PC-3 (cell line): ENCODE results near the gene PTGDS. TPM values are rescaled to one million over a fixed set of nuclear protein-coding genes. Genes with fewer than 3 reads are reported as not detected.

Source experiments
- ATAC-seq: fragments of 200-7000 bp; cut with Tn5 transposase; 2 replicates; pipeline ENCODE4 v1.9.1; 2020; ENCODE audit warnings: mild to moderate bottlenecking, moderate library complexity
- BruUV-seq: library from RNA; stranded (reverse); fragments of 400-500 nt; replicated peaks from 2 replicates; lab custom pipeline; 2021; lab: Mats Ljungman, UMichigan
- CTCF ChIA-PET: fragments of 300-600 bp; sonication (Branson Sonifier 250); formaldehyde crosslinking; loops from one replicate; lab custom pipeline; 2022; ENCODE audit warnings: antibody characterized with exemption; lab: Charles Lee
- POLR2A ChIA-PET: fragments of 300-600 bp; sonication (Branson Sonifier 250); formaldehyde crosslinking; loops from one replicate; lab custom pipeline; 2022; ENCODE audit warnings: antibody characterized with exemption; ENCODE audit not compliant: unreplicated experiment; lab: Charles Lee
- DNase-seq: peaks from one replicate; pipeline ENCODE4 v3.0.0-alpha.2; 2015
- H2AFZ ChIP-seq: fragments of 300-600 bp; sonication (generic); 2 replicates; pipeline ENCODE4 v1.6.0; 2016; ENCODE audit warnings: antibody characterized with exemption, low read length
- H3F3A ChIP-seq: fragments of 300-600 bp; sonication (generic); one replicate; pipeline ENCODE4 v1.6.0; 2017; ENCODE audit warnings: antibody characterized with exemption, low read length, control low read depth, mild to moderate bottlenecking; ENCODE audit not compliant: unreplicated experiment
- H3K27ac ChIP-seq: fragments of 300-600 bp; sonication (generic); 2 replicates; pipeline ENCODE4 v1.5.1; 2016; ENCODE audit warnings: mild to moderate bottlenecking, low read length
- H3K27me3 ChIP-seq: fragments of 300-600 bp; sonication (generic); 2 replicates; pipeline ENCODE4 v1.6.1; 2016; ENCODE audit warnings: low read length, mixed read lengths
- H3K36me3 ChIP-seq: fragments of 300-600 bp; sonication (generic); 2 replicates; pipeline ENCODE4 v1.6.1; 2016; ENCODE audit warnings: low read depth, mixed run types, low read length, mixed read lengths
- H3K4me1 ChIP-seq: fragments of 300-600 bp; sonication (generic); 2 replicates; pipeline ENCODE4 v1.5.1; 2016; ENCODE audit warnings: low read length; ENCODE audit not compliant: insufficient read depth
- H3K4me2 ChIP-seq: fragments of 300-600 bp; sonication (generic); 2 replicates; pipeline ENCODE4 v1.6.0; 2016; ENCODE audit warnings: low read length
- H3K4me3 ChIP-seq: fragments of 300-600 bp; sonication (generic); 2 replicates; pipeline ENCODE4 v1.5.1; 2016; ENCODE audit warnings: mild to moderate bottlenecking, low read length, mixed read lengths
- H3K79me2 ChIP-seq: fragments of 300-600 bp; sonication (generic); 2 replicates; pipeline ENCODE4 v1.6.1; 2017; ENCODE audit warnings: low read length, mixed read lengths
- H3K9ac ChIP-seq: fragments of 300-600 bp; sonication (generic); 2 replicates; pipeline ENCODE4 v1.6.0; 2016; ENCODE audit warnings: mild to moderate bottlenecking, low read length
- H3K9me2 ChIP-seq: fragments of 300-600 bp; sonication (generic); replicated peaks from 2 replicates; pipeline ENCODE4 v1.6.1; 2016; ENCODE audit warnings: mixed run types, low read length, mixed read lengths
- H3K9me3 ChIP-seq: fragments of 300-600 bp; sonication (generic); 2 replicates; pipeline ENCODE4 v1.6.1; 2016; ENCODE audit warnings: low read length, mixed read lengths
- H4K20me1 ChIP-seq: fragments of 300-600 bp; sonication (generic); 2 replicates; pipeline ENCODE4 v1.6.1; 2016; ENCODE audit warnings: low read length, mixed read lengths
- CTCF ChIP-seq: fragments of 300-600 bp; sonication (generic); conservative IDR thresholded peaks from 2 replicates; pipeline ENCODE4 v1.5.1; 2017; ENCODE audit warnings: antibody characterized with exemption, low read depth, mild to moderate bottlenecking, low read length
- EZH2 ChIP-seq: fragments of 300-600 bp; sonication (generic); IDR thresholded peaks from one replicate; pipeline ENCODE4 v1.6.1; 2017; ENCODE audit warnings: antibody characterized with exemption, mild to moderate bottlenecking, low read length; ENCODE audit not compliant: unreplicated experiment
- EZH2phosphoT487 ChIP-seq: fragments of 300-600 bp; sonication (generic); IDR thresholded peaks from 2 replicates; pipeline ENCODE4 v1.6.1; 2018; ENCODE audit warnings: mild to moderate bottlenecking, antibody characterized with exemption, low read length, borderline replicate concordance
- intact Hi-C: fragments of 100-400 bp; cut with micrococcal nuclease; formaldehyde crosslinking; loops from 2 replicates; pipeline ENCODE4 v1.9.0; 2023
- total RNA-seq: library from RNA; depleted of rRNA; stranded (reverse); fragments of >200 nt; gene quantifications from 2 replicates; pipeline ENCODE4 v1.2.3, GENCODE V29; 2014

Gene PTGDS
- total RNA-seq, 1 experiment from 2014 or later: not detected

GRCh38 chr9:136947955-136948510 is 29.3 kb upstream of the PTGDS start:
- peaks cover 11% of the 10 kb centered on the region for H3K79me2 ChIP-seq
- H3K4me3 ChIP-seq: no peak overlapping the region
- ATAC-seq (no peak), DNase-seq (peak; percentile 36)
- TF ChIP-seq EZH2phosphoT487 (no peak), CTCF (peak; percentile 44)
- no peaks in the 10 kb centered on the region for H4K20me1 ChIP-seq
- H3K27ac ChIP-seq: no peak overlapping the region
- peaks cover 16% of the 10 kb centered on the region for H3K4me1 ChIP-seq
- no peaks in the 10 kb centered on the region for H3K9me2 ChIP-seq
- CTCF ChIA-PET: interaction anchor here (0.5 to 1.5 kb wide), 6 partner anchors 17 to 243 kb away, joined by 3 to 17 read pairs (median 4); partner anchors contain the start of genes CLIC3 and NPDC1
- no peak overlapping the region for H3K9ac ChIP-seq
- no peaks in the 10 kb centered on the region for H3F3A ChIP-seq
- BruUV-seq: no TSS peak
- no peaks in the 10 kb centered on the region for H3K9me3 ChIP-seq
- intact Hi-C loops: loop anchor here (1.0 kb wide), 1 partner anchor 87 kb away; no protein-coding TSS in a partner anchor
- POLR2A ChIA-PET: interaction anchor here (1.0 kb wide), 1 partner anchor 87 kb away, joined by 3 read pairs; no protein-coding TSS in a partner anchor
- H2AFZ ChIP-seq: no peak overlapping the region
- H3K4me2 ChIP-seq: no peak overlapping the region
- no peaks in the 10 kb centered on the region for H3K27me3 ChIP-seq
- no peaks in the 10 kb centered on the region for H3K36me3 ChIP-seq

GRCh38 chr9:136949239-136949816 is 28.0 kb upstream of the PTGDS start:
- H3F3A ChIP-seq: no peaks in the 10 kb centered on the region
- ChIA-PET POLR2A (interaction anchor here (0.6 kb wide), 2 partner anchors 121 to 202 kb away, joined by 10 to 42 read pairs; partner anchors contain the start of gene SAPCD2), CTCF (interaction anchor here (1.0 kb wide), 1 partner anchor 80 kb away, joined by 4 read pairs; no protein-coding TSS in a partner anchor)
- peaks cover 16% of the 10 kb centered on the region for H3K4me1 ChIP-seq
- DNase-seq (no peak), ATAC-seq (peak; percentile 8; the same call in 1 of the 2 replicates)
- no peaks in the 10 kb centered on the region for H4K20me1 ChIP-seq
- H3K79me2 ChIP-seq: no peaks in the 10 kb centered on the region
- no peaks in the 10 kb centered on the region for H3K9me2 ChIP-seq
- intact Hi-C loops: no loop called here
- no TSS peak for BruUV-seq
- no peak for TF ChIP-seq EZH2
- no peaks in the 10 kb centered on the region for H3K27me3 ChIP-seq
- 0 out of 2 replicates have a peak overlapping the region, but pooled peaks have one; percentile 13 for H2AFZ ChIP-seq
- no peaks in the 10 kb centered on the region for H3K9me3 ChIP-seq
- peak overlapping the region; percentile 66 for H3K9ac ChIP-seq
- H3K27ac ChIP-seq: peak overlapping the region; percentile 54
- H3K4me3 ChIP-seq: peak overlapping the region; percentile 69
- no peaks in the 10 kb centered on the region for H3K36me3 ChIP-seq
- peak overlapping the region; percentile 90 for H3K4me2 ChIP-seq

GRCh38 chr9:136949817-136950655 is 27.3 kb upstream of the PTGDS start:
- DNase-seq: peak; percentile 88
- TSS peak; percentile 99 for BruUV-seq
- POLR2A ChIA-PET: interaction anchor here (0.6 kb wide), 2 partner anchors 120 to 201 kb away, joined by 10 to 42 read pairs; partner anchors contain the start of gene SAPCD2

More at GRCh38 chr9:136949817-136950655, 27.3 kb upstream of the PTGDS start:
- Histone ChIP-seq H3K4me3 (peak overlapping the region; percentile 69), H3K79me2 (no peaks in the 10 kb centered on the region), H3K27me3 (no peaks in the 10 kb centered on the region), H3K4me2 (peak overlapping the region; percentile 90), H3K36me3 (no peaks in the 10 kb centered on the region), H3K4me1 (peaks cover 16% of the 10 kb centered on the region), H3K9ac (peak overlapping the region; percentile 66), H4K20me1 (no peaks in the 10 kb centered on the region), H3K27ac (peak overlapping the region; percentile 54), H2AFZ (peak overlapping the region; percentile 81), H3F3A (no peaks in the 10 kb centered on the region), H3K9me2 (no peaks in the 10 kb centered on the region), H3K9me3 (no peaks in the 10 kb centered on the region)
- peak; percentile 88 for ATAC-seq
- CTCF ChIA-PET: interaction anchor here (1.0 kb wide), 1 partner anchor 79 kb away, joined by 4 read pairs; no protein-coding TSS in a partner anchor
- intact Hi-C loops: loop anchor here (2.0 kb wide), 1 partner anchor 43 kb away; the partner anchor contains the start of gene PAXX
- TF ChIP-seq EZH2 (no peak), CTCF (no peak), EZH2phosphoT487 (no peak)
